ENCODE data around the gene ERGIC3.

ERGIC3 gene

DNA sequence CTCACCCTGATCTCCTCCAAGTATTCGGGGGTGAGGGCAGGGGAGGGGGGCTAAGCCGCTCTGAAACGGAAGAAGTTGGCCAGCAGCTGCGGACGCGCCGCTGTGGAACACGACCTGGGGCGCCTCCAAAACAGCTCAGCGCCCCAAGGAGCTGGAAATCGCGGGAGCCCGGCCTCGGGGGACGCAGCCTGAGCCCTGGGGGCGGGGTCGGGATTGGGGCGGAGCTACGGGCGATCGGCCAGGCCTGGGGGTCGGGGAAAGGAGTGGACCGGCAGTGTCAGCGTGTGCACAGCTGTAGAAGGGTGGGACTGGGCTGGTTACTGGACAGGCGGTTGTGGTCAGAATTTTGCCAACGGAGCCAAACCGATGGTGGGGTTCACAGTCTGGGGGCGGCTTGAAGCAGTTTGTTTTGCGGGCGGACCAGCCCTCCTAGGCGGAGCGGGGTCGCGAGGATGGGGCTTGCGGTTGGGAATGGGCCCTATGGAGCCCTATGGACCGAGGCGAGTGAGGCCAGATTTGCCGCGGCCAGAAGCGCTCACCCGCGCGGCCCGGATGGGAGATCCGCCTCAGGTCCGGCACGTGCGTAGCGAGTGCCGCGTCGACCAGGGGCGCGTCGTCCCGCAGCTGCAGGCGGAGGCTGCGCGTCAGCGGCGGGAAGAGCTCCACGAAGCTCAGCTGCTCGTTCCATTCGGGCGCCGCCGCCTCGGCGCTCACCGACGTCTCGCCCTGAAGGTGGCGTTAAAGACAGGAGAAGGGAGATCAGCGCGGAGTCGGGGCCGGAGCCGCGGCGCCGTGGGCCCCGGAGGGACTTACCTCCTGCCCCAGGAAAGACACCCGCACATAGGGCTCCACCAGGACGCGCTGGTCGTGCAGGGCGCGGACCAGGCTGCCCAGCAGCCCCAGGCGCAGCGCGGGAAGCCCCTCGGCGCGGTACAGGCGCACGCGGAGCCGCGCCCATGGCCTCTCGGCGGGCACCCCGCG, 59.4 kb downstream of the ERGIC3 start:
- Histone ChIP-seq H2BK5ac (ENCODE audit: low read length) (peak overlapping the region; percentile 60), H2BK15ac (ENCODE audit: low read length) (peak overlapping the region; percentile 9), H3K36me3 (replicated peaks in 1 of 2; ENCODE audit: control insufficient read depth in 2 of 2, insufficient read depth in 2 of 2, low read length in 2 of 2) (no peaks in the 10 kb centered on the region), H4K91ac (ENCODE audit: low read depth, low read length, poor library complexity) (no peak overlapping the region), H3K14ac (ENCODE audit: low read length) (peak overlapping the region; percentile 89), H3K27ac (replicated peaks; ENCODE audit: low read length) (no peak overlapping the region), H3K27me3 (ENCODE audit: control insufficient read depth in 3 of 3, insufficient read depth in 3 of 3, low read depth in 1 of 3, low read length in 3 of 3) (peaks cover 8 to 87% (median 36%) of the 10 kb centered on the region in 3 experiments), H3K9me3 (replicated peaks in 1 of 2; ENCODE audit: control insufficient read depth in 2 of 2, insufficient read depth in 1 of 2, low read depth in 1 of 2, low read length in 2 of 2) (peaks cover 0 to 5% of the 10 kb centered on the region in 2 donors), H4K8ac (ENCODE audit: low read depth, low read length) (no peak overlapping the region), H3K4me2 (ENCODE audit: insufficient read depth, low read length, poor library complexity, severe bottlenecking) (peak overlapping the region; percentile 100), H3K4me3 (ENCODE audit: low read length in 2 of 2) (peak overlapping the region; percentile 34 to 78), H2AFZ (ENCODE audit: low read length) (peak overlapping the region; percentile 94), H2BK12ac (ENCODE audit: low read length) (peak overlapping the region; percentile 84), H3K79me1 (ENCODE audit: low read depth, low read length) (peaks cover 2% of the 10 kb centered on the region), H3K23ac (ENCODE audit: low read depth, low read length, poor library complexity) (peak overlapping the region; percentile 91), H2BK120ac (ENCODE audit: low read depth, low read length) (no peak overlapping the region), H3K4ac (ENCODE audit: low read length) (no peak overlapping the region), H2AK5ac (ENCODE audit: low read depth, low read length) (peak overlapping the region; percentile 86), H3K18ac (ENCODE audit: low read length) (peak overlapping the region; percentile 99), H3K9ac (ENCODE audit: low read depth, low read length, poor library complexity) (peak overlapping the region; percentile 80), H3K4me1 (ENCODE audit: control insufficient read depth in 2 of 2, insufficient read depth in 1 of 2, low read depth in 1 of 2, low read length in 2 of 2) (peaks cover 6 to 10% of the 10 kb centered on the region in 2 donors)
- DNase-seq (ENCODE audit: low spot score), result peak; percentile 62
- WGBS, 2 donors (ENCODE audit: extremely low coverage in 2 of 2, insufficient read length in 2 of 2, insufficient replicate concordance in 1 of 2), result no CpG with 5 or more reads among the region's 103 CpGs

DNA sequence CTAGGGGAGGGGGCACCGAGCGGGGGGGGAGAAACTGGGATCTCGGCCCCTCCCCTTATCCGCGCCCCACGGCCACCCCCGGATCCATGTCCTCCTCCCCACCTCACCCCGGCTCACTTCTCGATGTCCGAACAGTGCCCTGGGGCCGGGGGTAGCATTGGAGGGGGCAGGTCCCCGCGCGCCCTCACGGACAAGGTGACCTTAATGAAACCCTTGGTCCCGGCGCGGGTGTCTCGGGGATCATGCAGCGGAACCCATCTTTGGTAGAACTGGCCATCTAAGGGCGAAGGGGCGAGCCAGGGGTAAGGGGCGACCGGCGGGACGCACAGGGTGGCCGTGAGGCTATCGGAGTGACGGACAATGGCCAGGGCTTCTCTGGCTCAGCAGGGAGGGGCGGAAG, 60.1 kb downstream of the ERGIC3 start:
- Histone ChIP-seq H3K23ac (ENCODE audit: low read depth, low read length, poor library complexity) (peak overlapping the region; percentile 91), H3K4ac (ENCODE audit: low read length) (no peak overlapping the region), H2BK5ac (ENCODE audit: low read length) (peak overlapping the region; percentile 53), H3K9me3 (replicated peaks in 1 of 2; ENCODE audit: control insufficient read depth in 2 of 2, insufficient read depth in 1 of 2, low read depth in 1 of 2, low read length in 2 of 2) (peaks cover 0 to 5% of the 10 kb centered on the region in 2 donors), H3K4me2 (ENCODE audit: insufficient read depth, low read length, poor library complexity, severe bottlenecking) (peak overlapping the region; percentile 100), H3K4me1 (ENCODE audit: control insufficient read depth in 2 of 2, insufficient read depth in 1 of 2, low read depth in 1 of 2, low read length in 2 of 2) (peaks cover 6 to 10% of the 10 kb centered on the region in 2 donors), H3K14ac (ENCODE audit: low read length) (peak overlapping the region; percentile 89), H3K4me3 (ENCODE audit: low read length in 2 of 2) (peak overlapping the region; percentile 34 to 78), H2AK5ac (ENCODE audit: low read depth, low read length) (peak overlapping the region; percentile 86), H4K91ac (ENCODE audit: low read depth, low read length, poor library complexity) (no peak overlapping the region), H3K36me3 (replicated peaks in 1 of 2; ENCODE audit: control insufficient read depth in 2 of 2, insufficient read depth in 2 of 2, low read length in 2 of 2) (no peaks in the 10 kb centered on the region), H3K9ac (ENCODE audit: low read depth, low read length, poor library complexity) (peak overlapping the region; percentile 63), H2AFZ (ENCODE audit: low read length) (peak overlapping the region; percentile 94), H3K18ac (ENCODE audit: low read length) (peak overlapping the region; percentile 99), H2BK12ac (ENCODE audit: low read length) (no peak overlapping the region), H3K27ac (replicated peaks; ENCODE audit: low read length) (no peak overlapping the region), H2BK120ac (ENCODE audit: low read depth, low read length) (peak overlapping the region; percentile 87), H2BK15ac (ENCODE audit: low read length) (no peak overlapping the region), H3K79me1 (ENCODE audit: low read depth, low read length) (peaks cover 2% of the 10 kb centered on the region), H3K27me3 (ENCODE audit: control insufficient read depth in 3 of 3, insufficient read depth in 3 of 3, low read depth in 1 of 3, low read length in 3 of 3) (peaks cover 8 to 81% (median 36%) of the 10 kb centered on the region in 3 experiments), H4K8ac (ENCODE audit: low read depth, low read length) (no peak overlapping the region)
- no peak for DNase-seq (ENCODE audit: low spot score)
- no CpG with 5 or more reads among the region's 30 CpGs for WGBS, 2 donors (ENCODE audit: extremely low coverage in 2 of 2, insufficient read length in 2 of 2, insufficient replicate concordance in 1 of 2)

DNA sequence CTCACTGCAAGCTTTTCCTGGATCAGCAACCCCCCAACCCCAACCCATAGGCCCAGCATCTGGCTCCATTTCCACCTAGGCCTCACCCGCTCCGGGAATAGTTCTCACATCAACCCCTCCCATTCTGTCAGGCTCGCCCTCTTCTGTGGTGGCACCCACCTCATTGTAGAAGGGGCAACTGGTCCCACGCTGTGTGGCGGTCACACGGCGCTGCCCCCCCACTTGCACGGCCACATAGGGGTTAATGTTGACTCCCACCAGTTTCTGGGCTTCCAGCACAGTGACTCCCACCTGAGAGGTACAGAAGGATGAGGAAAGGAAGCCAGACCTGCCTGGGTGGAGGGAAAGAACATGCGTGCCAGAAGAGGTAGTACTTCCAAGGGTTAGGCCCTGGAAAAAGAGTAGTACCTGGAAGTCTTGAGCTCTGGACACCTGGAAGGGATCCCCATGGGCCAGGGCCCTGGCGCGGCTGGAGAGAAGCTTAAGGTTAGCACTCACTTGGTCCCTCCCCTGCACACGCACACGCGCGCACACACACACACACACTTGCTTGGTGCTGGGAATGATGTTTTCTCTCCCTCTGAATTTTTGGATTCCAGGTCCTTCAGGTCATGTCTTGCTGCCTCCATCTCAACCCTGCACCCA, 61.1 kb downstream of the ERGIC3 start:
- peaks cover 8 to 80% (median 36%) of the 10 kb centered on the region in 3 experiments for H3K27me3 ChIP-seq (ENCODE audit: control insufficient read depth in 3 of 3, insufficient read depth in 3 of 3, low read depth in 1 of 3, low read length in 3 of 3)
- peaks cover 2% of the 10 kb centered on the region for H3K79me1 ChIP-seq (ENCODE audit: low read depth, low read length)
- DNase-seq (ENCODE audit: low spot score), result no peak
- H3K4me1 ChIP-seq (ENCODE audit: control insufficient read depth in 2 of 2, insufficient read depth in 1 of 2, low read depth in 1 of 2, low read length in 2 of 2), result peaks cover 6 to 7% of the 10 kb centered on the region in 2 donors
- peak overlapping the region; percentile 37 for H2BK15ac ChIP-seq (ENCODE audit: low read length)
- no CpG with 5 or more reads among the region's 15 CpGs for WGBS, 2 donors (ENCODE audit: extremely low coverage in 2 of 2, insufficient read length in 2 of 2, insufficient replicate concordance in 1 of 2)
- H3K18ac ChIP-seq (ENCODE audit: low read length), result peak overlapping the region; percentile 71
- no peak overlapping the region for H4K8ac ChIP-seq (ENCODE audit: low read depth, low read length)
- H3K4me3 ChIP-seq (ENCODE audit: low read length in 2 of 2), result no peak overlapping the region
- peak overlapping the region; percentile 56 for H2AK5ac ChIP-seq (ENCODE audit: low read depth, low read length)
- H2AFZ ChIP-seq (ENCODE audit: low read length), result no peak overlapping the region
- H2BK120ac ChIP-seq (ENCODE audit: low read depth, low read length), result no peak overlapping the region
- H3K23ac ChIP-seq (ENCODE audit: low read depth, low read length, poor library complexity), result no peak overlapping the region
- H3K9ac ChIP-seq (ENCODE audit: low read depth, low read length, poor library complexity), result no peak overlapping the region
- H3K9me3 ChIP-seq (replicated peaks in 1 of 2; ENCODE audit: control insufficient read depth in 2 of 2, insufficient read depth in 1 of 2, low read depth in 1 of 2, low read length in 2 of 2), result peaks cover 0 to 3% of the 10 kb centered on the region in 2 donors
- peak overlapping the region; percentile 66 for H2BK5ac ChIP-seq (ENCODE audit: low read length)
- H3K4me2 ChIP-seq (ENCODE audit: insufficient read depth, low read length, poor library complexity, severe bottlenecking), result peak overlapping the region; percentile 18
- no peak overlapping the region for H3K4ac ChIP-seq (ENCODE audit: low read length)
- H3K14ac ChIP-seq (ENCODE audit: low read length), result peak overlapping the region; percentile 56
- H3K36me3 ChIP-seq (replicated peaks in 1 of 2; ENCODE audit: control insufficient read depth in 2 of 2, insufficient read depth in 2 of 2, low read length in 2 of 2), result no peaks in the 10 kb centered on the region
- H2BK12ac ChIP-seq (ENCODE audit: low read length), result no peak overlapping the region
- H4K91ac ChIP-seq (ENCODE audit: low read depth, low read length, poor library complexity), result no peak overlapping the region
- H3K27ac ChIP-seq (replicated peaks; ENCODE audit: low read length), result no peak overlapping the region

Data from neuronal stem cell (in vitro differentiated cells).